Panc1 (cell line): ENCODE data around the gene SCD. TPM values are rescaled to one million over a fixed set of nuclear protein-coding genes. Genes with fewer than 3 reads are reported as not detected.

Experiments used
- ATAC-seq: fragments of 200-7000 bp; cut with Tn5 transposase; 2 replicates; pipeline ENCODE4 v1.9.1; 2020; ENCODE audit warnings: mild to moderate bottlenecking, moderate library complexity
- BruUV-seq: library from RNA; stranded (reverse); fragments of 400-500 nt; replicated peaks from 2 replicates; lab custom pipeline; 2021; lab: Mats Ljungman, UMichigan
- CTCF ChIA-PET: fragments of 300-600 bp; sonication (Branson Sonifier 250); formaldehyde crosslinking; loops from one replicate; lab custom pipeline; 2022; ENCODE audit warnings: antibody characterized with exemption; lab: Charles Lee
- POLR2A ChIA-PET: fragments of 300-600 bp; sonication (Branson Sonifier 250); formaldehyde crosslinking; loops from one replicate; lab custom pipeline; 2022; ENCODE audit warnings: antibody characterized with exemption; lab: Charles Lee
- DNase-seq: peaks from one replicate; pipeline ENCODE4 v3.0.0-alpha.2; 2010; ENCODE audit warnings: low read depth, low spot score
- H3K27ac ChIP-seq: 2 replicates; pipeline ENCODE4 v1.5.1; 2011; ENCODE audit warnings: mild to moderate bottlenecking, low read length, inconsistent platforms
- H3K27me3 ChIP-seq: fragments of 200-500 bp; sonication (Bioruptor generic); 2 replicates; pipeline ENCODE4 v1.6.0; 2014; ENCODE audit warnings: low read length, inconsistent platforms; ENCODE audit not compliant: control insufficient read depth, insufficient read depth
- H3K36me3 ChIP-seq: fragments of 200-500 bp; sonication (Bioruptor generic); 2 replicates; pipeline ENCODE4 v1.5.1; 2014; ENCODE audit warnings: inconsistent platforms, mild to moderate bottlenecking, low read length, moderate library complexity; ENCODE audit not compliant: control insufficient read depth, insufficient read depth
- H3K4me1 ChIP-seq: 2 replicates; pipeline ENCODE4 v1.5.1; 2011; ENCODE audit warnings: inconsistent platforms, mild to moderate bottlenecking, low read length, moderate library complexity; ENCODE audit not compliant: control insufficient read depth, insufficient read depth
- H3K4me3 ChIP-seq, 2 experiments: 2 replicates each; pipeline ENCODE4 v1.5.1; 2011 to 2012; ENCODE audit warnings: low read depth in 2 of 2, low read length in 2 of 2, mild to moderate bottlenecking in 2 of 2, inconsistent platforms in 1 of 2, moderate library complexity in 1 of 2
- H3K9me3 ChIP-seq: fragments of 200-500 bp; sonication (Bioruptor generic); 2 replicates; pipeline ENCODE4 v1.5.1; 2014; ENCODE audit warnings: low read depth, mild to moderate bottlenecking, inconsistent platforms, low read length, moderate library complexity; ENCODE audit not compliant: control insufficient read depth, insufficient read depth
- CTCF ChIP-seq: fragments of 450-650 bp; IDR thresholded peaks from 2 replicates; pipeline ENCODE4 v1.5.1; 2017; ENCODE audit warnings: mild to moderate bottlenecking
- POLR2AphosphoS5 ChIP-seq: IDR thresholded peaks from 2 replicates; pipeline ENCODE4 v1.6.1; 2012; ENCODE audit warnings: mild to moderate bottlenecking, low read depth, low read length, moderate library complexity
- REST ChIP-seq, 2 experiments: IDR thresholded peaks; 2 replicates each; pipeline ENCODE4 v1.6.1; 2011 to 2012; ENCODE audit warnings: low read depth in 2 of 2, control low read depth in 1 of 2, low read length in 1 of 2, mild to moderate bottlenecking in 1 of 2, moderate library complexity in 1 of 2; ENCODE audit not compliant: insufficient read depth in 1 of 2
- SIN3A ChIP-seq: IDR thresholded peaks from 2 replicates; pipeline ENCODE4 v1.6.1; 2012; ENCODE audit warnings: low read depth, mild to moderate bottlenecking, low read length, moderate library complexity, borderline replicate concordance; ENCODE audit not compliant: insufficient read depth
- TCF7L2 ChIP-seq: IDR thresholded peaks from 2 replicates; pipeline ENCODE4 v1.6.1; 2011; ENCODE audit warnings: mild to moderate bottlenecking, low read depth, low read length, inconsistent platforms
- in situ Hi-C: cut with HindIII; loops from 2 replicates; pipeline ENCODE4 v1.10.0; 2016; ENCODE audit warnings: low sequenced_read_pairs, low pct_unique_long_range_greater_than_20kb
- intact Hi-C: fragments of 100-400 bp; cut with micrococcal nuclease; formaldehyde crosslinking; loops from one replicate; pipeline ENCODE4 v1.10.0; 2022; ENCODE audit not compliant: unreplicated experiment
- total RNA-seq: library from RNA; stranded (reverse); gene quantifications from one replicate; pipeline ENCODE4 v1.2.1, GENCODE V29; 2021; ENCODE audit not compliant: unreplicated experiment

The SCD gene
- total RNA-seq, 1 experiment from 2014 or later: 1,345 TPM

- DNase-seq (no peak), ATAC-seq (no peak)
- no peaks in the 10 kb centered on the region for H3K9me3 ChIP-seq
- H3K4me1 ChIP-seq: no peaks in the 10 kb centered on the region
- intact Hi-C loops (no loop called here), in situ Hi-C loops (no loop called here)
- ChIA-PET POLR2A (no interaction called here), CTCF (no interaction called here)
- H3K4me3 ChIP-seq: no peak overlapping the region
- H3K27ac ChIP-seq: no peak overlapping the region
- H3K36me3 ChIP-seq: peaks cover 4% of the 10 kb centered on the region; the same call in 1 of the 2 replicates
- H3K27me3 ChIP-seq: no peaks in the 10 kb centered on the region
- no TSS peak for BruUV-seq
- no peak for TF ChIP-seq SIN3A
- no peak for TF ChIP-seq CTCF
- no peak for TF ChIP-seq REST (IDR thresholded peaks at IDR 0.05; ENCODE audit: insufficient read depth in 1 of 2, low read depth in 2 of 2, low read length in 1 of 2)
- TF ChIP-seq TCF7L2: no peak
- no peak for TF ChIP-seq POLR2AphosphoS5
These were observed 35.5 kb downstream of the SCD start for GRCh38 chr10:100382553-100382952.

GRCh38 chr10:100383251-100383650, 36.2 kb downstream of the SCD start:
- BruUV-seq: no TSS peak
- no peaks in the 10 kb centered on the region for H3K4me1 ChIP-seq
- intact Hi-C loops: no loop called here
- CTCF ChIA-PET: no interaction called here
- no peaks in the 10 kb centered on the region for H3K9me3 ChIP-seq
- in situ Hi-C loops: no loop called here
- DNase-seq (no peak), ATAC-seq (no peak)
- no peak overlapping the region for H3K4me3 ChIP-seq
- no peaks in the 10 kb centered on the region for H3K27me3 ChIP-seq
- H3K36me3 ChIP-seq: peaks cover 4% of the 10 kb centered on the region; the same call in 1 of the 2 replicates
- no peak overlapping the region for H3K27ac ChIP-seq
- TF ChIP-seq REST (IDR thresholded peaks at IDR 0.05; ENCODE audit: insufficient read depth in 1 of 2, low read depth in 2 of 2, low read length in 1 of 2) (no peak), SIN3A (no peak), TCF7L2 (no peak), POLR2AphosphoS5 (no peak), CTCF (no peak)
- POLR2A ChIA-PET: no interaction called here
